ENCODE results near the gene TRAF3IP1. TPM values are rescaled to one million over a fixed set of nuclear protein-coding genes. Genes with fewer than 3 reads are reported as not detected.

TRAF3IP1 gene
- total and polyA plus RNA-seq, 2 donors (not counting 1 experiment from before 2014, with no cell fraction given) = 3.9 to 9.2 TPM

DNA sequence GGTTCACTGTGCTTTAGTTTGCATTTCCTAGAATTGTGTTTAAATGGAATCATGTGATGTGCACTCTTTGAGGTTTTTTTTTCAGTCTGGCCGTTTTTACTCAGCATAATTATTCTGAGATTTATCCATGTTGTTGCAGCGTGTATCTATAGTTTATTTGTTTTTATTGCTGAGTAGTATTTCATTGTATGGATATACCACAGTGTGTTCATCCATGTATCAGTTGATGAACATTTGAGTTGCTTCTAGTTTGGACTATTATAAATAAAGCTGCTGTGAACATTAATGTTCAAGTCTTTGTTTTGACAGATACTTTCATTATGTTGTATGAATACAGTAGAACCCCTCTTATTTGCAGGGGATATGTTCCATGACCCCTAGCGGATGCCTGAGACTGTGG is 39.1 kb downstream of the TRAF3IP1 start:
- TF ChIP-seq, protein P1, sequence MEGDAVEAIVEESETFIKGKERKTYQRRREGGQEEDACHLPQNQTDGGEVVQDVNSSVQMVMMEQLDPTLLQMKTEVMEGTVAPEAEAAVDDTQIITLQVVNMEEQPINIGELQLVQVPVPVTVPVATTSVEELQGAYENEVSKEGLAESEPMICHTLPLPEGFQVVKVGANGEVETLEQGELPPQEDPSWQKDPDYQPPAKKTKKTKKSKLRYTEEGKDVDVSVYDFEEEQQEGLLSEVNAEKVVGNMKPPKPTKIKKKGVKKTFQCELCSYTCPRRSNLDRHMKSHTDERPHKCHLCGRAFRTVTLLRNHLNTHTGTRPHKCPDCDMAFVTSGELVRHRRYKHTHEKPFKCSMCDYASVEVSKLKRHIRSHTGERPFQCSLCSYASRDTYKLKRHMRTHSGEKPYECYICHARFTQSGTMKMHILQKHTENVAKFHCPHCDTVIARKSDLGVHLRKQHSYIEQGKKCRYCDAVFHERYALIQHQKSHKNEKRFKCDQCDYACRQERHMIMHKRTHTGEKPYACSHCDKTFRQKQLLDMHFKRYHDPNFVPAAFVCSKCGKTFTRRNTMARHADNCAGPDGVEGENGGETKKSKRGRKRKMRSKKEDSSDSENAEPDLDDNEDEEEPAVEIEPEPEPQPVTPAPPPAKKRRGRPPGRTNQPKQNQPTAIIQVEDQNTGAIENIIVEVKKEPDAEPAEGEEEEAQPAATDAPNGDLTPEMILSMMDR (conservative IDR thresholded peaks at IDR 0.05 in 1 of 2, IDR thresholded peaks at IDR 0.05 in 1 of 2; ENCODE audit: low read depth in 1 of 2, low read length in 2 of 2) = no peak
- no peak for TF ChIP-seq EZH2 (IDR thresholded peaks at IDR 0.05; ENCODE audit: low read length, missing control alignments)
- H3K4me1 ChIP-seq (ENCODE audit: control insufficient read depth, extremely low read depth, insufficient read depth, low read length) = no peaks in the 10 kb centered on the region

DNA sequence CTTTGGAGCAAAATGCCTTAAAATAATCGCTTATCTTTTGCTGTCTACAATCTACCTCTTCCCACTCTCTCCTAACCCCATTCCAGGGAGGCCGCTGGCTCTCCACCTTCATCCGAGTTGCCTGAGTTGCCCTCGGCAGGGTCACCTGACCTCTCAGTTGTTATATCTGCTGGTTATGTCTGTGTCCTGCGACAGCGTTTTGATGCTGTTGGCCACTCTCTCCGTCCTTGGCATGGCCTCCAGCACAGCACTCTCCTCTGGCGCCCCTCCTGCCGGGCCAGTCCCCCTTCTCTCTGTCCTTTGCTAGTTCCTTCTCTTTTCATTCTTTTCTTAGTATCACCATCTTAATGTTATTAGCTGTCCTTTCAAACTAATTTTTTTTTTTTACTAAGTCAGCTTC is 41.6 kb downstream of the TRAF3IP1 start:
- no peak overlapping the region for H3K27ac ChIP-seq (ENCODE audit: insufficient read depth, low read length)
- H3K27me3 ChIP-seq (ENCODE audit: control insufficient read depth, insufficient read depth, low read length) = no peaks in the 10 kb centered on the region
- TF ChIP-seq, protein P1 (conservative IDR thresholded peaks at IDR 0.05 in 1 of 2, IDR thresholded peaks at IDR 0.05 in 1 of 2; ENCODE audit: low read depth in 1 of 2, low read length in 2 of 2) = no peak
- TF ChIP-seq EZH2 (IDR thresholded peaks at IDR 0.05; ENCODE audit: low read length, missing control alignments) = no peak
- H3K9ac ChIP-seq (ENCODE audit: insufficient read depth, low read length) = no peak overlapping the region
- H3K36me3 ChIP-seq (ENCODE audit: control insufficient read depth, insufficient read depth, low read length) = no peaks in the 10 kb centered on the region
- H3K9me3 ChIP-seq (ENCODE audit: control insufficient read depth, insufficient read depth, low read depth, low read length) = no peaks in the 10 kb centered on the region
- no peak for DNase-seq (ENCODE audit: low read depth in 2 of 2)
- H2AFZ ChIP-seq (ENCODE audit: low read length) = no peak overlapping the region
- no peak overlapping the region for H3K4me3 ChIP-seq (replicated peaks in 1 of 4; ENCODE audit: control extremely low read depth in 1 of 4, insufficient read depth in 1 of 4, low read depth in 3 of 4, low read length in 4 of 4)
- H3K79me2 ChIP-seq (ENCODE audit: control insufficient read depth, insufficient read depth, low read length) = no peaks in the 10 kb centered on the region
- no peaks in the 10 kb centered on the region for H4K20me1 ChIP-seq (ENCODE audit: control insufficient read depth, extremely low read depth, insufficient read depth, low read length)
- no peak overlapping the region for H3K4me2 ChIP-seq (ENCODE audit: extremely low read depth, insufficient read depth, low read length)
- no peaks in the 10 kb centered on the region for H3K4me1 ChIP-seq (ENCODE audit: control insufficient read depth, extremely low read depth, insufficient read depth, low read length)

More for the DNA sequence above, 39.1 kb downstream of the TRAF3IP1 start:
- no peak overlapping the region for H2AFZ ChIP-seq (ENCODE audit: low read length)
- H3K36me3 ChIP-seq (ENCODE audit: control insufficient read depth, insufficient read depth, low read length) = no peaks in the 10 kb centered on the region
- H3K27me3 ChIP-seq (ENCODE audit: control insufficient read depth, insufficient read depth, low read length) = no peaks in the 10 kb centered on the region
- no peak overlapping the region for H3K4me2 ChIP-seq (ENCODE audit: extremely low read depth, insufficient read depth, low read length)
- no peak overlapping the region for H3K9ac ChIP-seq (ENCODE audit: insufficient read depth, low read length)
- H4K20me1 ChIP-seq (ENCODE audit: control insufficient read depth, extremely low read depth, insufficient read depth, low read length) = no peaks in the 10 kb centered on the region
- no peak overlapping the region for H3K4me3 ChIP-seq (replicated peaks in 1 of 4; ENCODE audit: control extremely low read depth in 1 of 4, insufficient read depth in 1 of 4, low read depth in 3 of 4, low read length in 4 of 4)
- no peak for DNase-seq (ENCODE audit: low read depth in 2 of 2)
- H3K79me2 ChIP-seq (ENCODE audit: control insufficient read depth, insufficient read depth, low read length) = no peaks in the 10 kb centered on the region
- no peaks in the 10 kb centered on the region for H3K9me3 ChIP-seq (ENCODE audit: control insufficient read depth, insufficient read depth, low read depth, low read length)
- H3K27ac ChIP-seq (ENCODE audit: insufficient read depth, low read length) = no peak overlapping the region

- Histone ChIP-seq H3K27ac (ENCODE audit: insufficient read depth, low read length) (no peak overlapping the region), H3K4me1 (ENCODE audit: control insufficient read depth, extremely low read depth, insufficient read depth, low read length) (no peaks in the 10 kb centered on the region), H3K9ac (ENCODE audit: insufficient read depth, low read length) (no peak overlapping the region), H3K9me3 (ENCODE audit: control insufficient read depth, insufficient read depth, low read depth, low read length) (no peaks in the 10 kb centered on the region), H3K27me3 (ENCODE audit: control insufficient read depth, insufficient read depth, low read length) (no peaks in the 10 kb centered on the region), H3K36me3 (ENCODE audit: control insufficient read depth, insufficient read depth, low read length) (no peaks in the 10 kb centered on the region), H4K20me1 (ENCODE audit: control insufficient read depth, extremely low read depth, insufficient read depth, low read length) (no peaks in the 10 kb centered on the region), H3K79me2 (ENCODE audit: control insufficient read depth, insufficient read depth, low read length) (no peaks in the 10 kb centered on the region), H2AFZ (ENCODE audit: low read length) (no peak overlapping the region), H3K4me2 (ENCODE audit: extremely low read depth, insufficient read depth, low read length) (no peak overlapping the region), H3K4me3 (replicated peaks in 1 of 4; ENCODE audit: control extremely low read depth in 1 of 4, insufficient read depth in 1 of 4, low read depth in 3 of 4, low read length in 4 of 4) (no peak overlapping the region)
- DNase-seq (ENCODE audit: low read depth in 2 of 2) = peak in 1 of 2 donors; percentile 28
- TF ChIP-seq, protein P1 (conservative IDR thresholded peaks at IDR 0.05 in 1 of 2, IDR thresholded peaks at IDR 0.05 in 1 of 2; ENCODE audit: low read depth in 1 of 2, low read length in 2 of 2) = no peak
- TF ChIP-seq EZH2 (IDR thresholded peaks at IDR 0.05; ENCODE audit: low read length, missing control alignments) = no peak
Measured at GRCh38 chr2:238362626-238363025, 42.3 kb downstream of the TRAF3IP1 start.
